ENCODE results near the gene KRTAP12-2.

DNA sequence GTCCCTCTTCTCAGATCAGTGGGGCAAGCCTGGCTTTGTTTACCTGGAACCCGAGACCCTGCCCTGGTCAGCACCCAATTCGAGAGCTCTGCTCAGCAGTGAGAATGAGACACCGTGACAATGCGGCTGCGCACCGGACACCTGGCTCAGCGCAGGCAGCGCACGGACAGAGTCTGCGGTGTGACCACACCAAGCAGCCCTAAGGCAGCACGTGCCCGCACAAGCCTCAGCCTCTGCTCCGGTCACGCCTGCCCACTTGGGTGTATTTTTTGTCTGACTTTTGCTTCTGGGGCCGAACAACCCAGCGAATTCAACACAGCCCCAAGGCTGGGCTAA, 50.2 kb downstream of the KRTAP12-2 start:
- TF ChIP-seq POLR2A (IDR thresholded peaks at IDR 0.05): no peak
- TF ChIP-seq, protein P1, sequence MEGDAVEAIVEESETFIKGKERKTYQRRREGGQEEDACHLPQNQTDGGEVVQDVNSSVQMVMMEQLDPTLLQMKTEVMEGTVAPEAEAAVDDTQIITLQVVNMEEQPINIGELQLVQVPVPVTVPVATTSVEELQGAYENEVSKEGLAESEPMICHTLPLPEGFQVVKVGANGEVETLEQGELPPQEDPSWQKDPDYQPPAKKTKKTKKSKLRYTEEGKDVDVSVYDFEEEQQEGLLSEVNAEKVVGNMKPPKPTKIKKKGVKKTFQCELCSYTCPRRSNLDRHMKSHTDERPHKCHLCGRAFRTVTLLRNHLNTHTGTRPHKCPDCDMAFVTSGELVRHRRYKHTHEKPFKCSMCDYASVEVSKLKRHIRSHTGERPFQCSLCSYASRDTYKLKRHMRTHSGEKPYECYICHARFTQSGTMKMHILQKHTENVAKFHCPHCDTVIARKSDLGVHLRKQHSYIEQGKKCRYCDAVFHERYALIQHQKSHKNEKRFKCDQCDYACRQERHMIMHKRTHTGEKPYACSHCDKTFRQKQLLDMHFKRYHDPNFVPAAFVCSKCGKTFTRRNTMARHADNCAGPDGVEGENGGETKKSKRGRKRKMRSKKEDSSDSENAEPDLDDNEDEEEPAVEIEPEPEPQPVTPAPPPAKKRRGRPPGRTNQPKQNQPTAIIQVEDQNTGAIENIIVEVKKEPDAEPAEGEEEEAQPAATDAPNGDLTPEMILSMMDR (IDR thresholded peaks at IDR 0.05): no peak
